ENCODE measurements around the gene TMEM181.
"Not testable (repeated sequence)": the region's sequence is repeated elsewhere in the genome, so short reads cannot be mapped to it uniquely, and the experiment has no call there.

Gene TMEM181

DNA sequence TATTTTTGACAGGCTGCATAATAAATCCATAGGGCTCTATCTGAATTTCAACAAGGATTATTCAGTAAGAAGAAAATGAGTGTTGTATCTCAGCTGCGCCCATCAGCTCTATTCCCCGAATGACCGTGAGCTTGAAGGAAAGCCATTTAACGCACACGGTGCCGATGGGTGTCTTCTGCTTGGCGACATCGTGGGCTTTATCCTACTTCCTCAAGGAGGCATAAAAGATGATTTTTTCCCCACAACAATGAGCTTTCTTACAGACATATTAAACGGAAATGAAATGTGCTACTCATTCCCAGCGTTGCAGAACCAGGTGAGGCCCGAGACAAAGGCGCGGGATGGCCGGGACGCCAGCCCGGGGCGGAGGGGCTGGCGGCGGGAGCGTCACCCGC, 83.9 kb downstream of the TMEM181 start:
- no peak for DNase-seq

GRCh38 chr6:158644231-158645063, 84.6 kb downstream of the TMEM181 start, which contains the start of gene DYNLT1:
TSS of gene DYNLT1 (minus strand) at chr6:158644743. CDS start at chr6:158644708, 35 bp downstream.
- peak; percentile 96 for DNase-seq

DNA sequence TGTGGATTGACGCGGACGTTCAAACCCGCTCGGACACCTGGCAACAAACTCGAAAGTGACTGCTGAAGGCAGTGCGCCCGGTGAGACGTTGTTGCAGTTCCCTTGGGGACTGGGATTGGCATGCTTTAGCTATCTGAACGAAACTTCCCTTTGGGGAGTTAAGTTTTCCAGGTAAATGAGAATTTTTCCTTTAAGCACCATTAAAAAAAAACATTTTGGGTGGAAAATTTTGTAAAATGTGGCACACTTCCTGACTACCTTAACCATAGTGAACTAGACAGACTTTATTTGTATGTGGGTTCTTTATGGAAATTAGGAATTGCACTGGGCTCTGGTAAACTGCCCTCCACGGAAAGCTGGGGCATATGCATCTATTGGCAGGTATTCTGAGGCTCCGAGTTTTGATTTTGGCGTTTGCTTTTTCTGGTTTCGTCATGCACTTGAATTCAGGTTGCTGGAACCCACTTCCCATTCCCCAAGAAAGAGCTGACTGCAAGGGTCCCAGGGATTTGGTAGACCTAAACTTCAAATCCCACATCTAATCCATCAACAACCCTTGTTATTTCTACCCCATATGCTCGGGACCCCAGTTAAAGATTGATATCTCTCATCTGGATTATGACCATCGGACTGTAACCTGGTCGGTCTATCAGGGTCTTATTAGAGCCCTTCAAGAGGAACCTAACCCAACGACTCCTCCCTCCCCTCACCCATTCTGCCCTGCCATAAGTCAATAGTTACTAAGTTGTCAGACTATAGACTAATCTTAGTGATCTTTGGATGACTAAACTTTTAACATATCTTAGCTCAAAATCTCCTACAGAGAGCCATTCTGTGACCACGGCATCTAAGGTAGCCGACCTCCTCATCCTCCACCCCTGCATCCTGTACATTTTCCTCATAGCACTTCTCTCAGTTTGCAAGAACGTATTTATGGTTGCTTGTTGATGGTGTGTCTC, 85.5 kb downstream of the TMEM181 start:
- DNase-seq = peak; percentile 60

- peak; percentile 62 for DNase-seq
Observed at GRCh38 chr6:158646023-158646910, 86.4 kb downstream of the TMEM181 start.

GRCh38 chr6:158647501-158647900, 87.6 kb downstream of the TMEM181 start:
- DNase-seq = no peak

- peak; percentile 62 for DNase-seq
Observed at GRCh38 chr6:158648682-158649131, 88.8 kb downstream of the TMEM181 start.

DNA sequence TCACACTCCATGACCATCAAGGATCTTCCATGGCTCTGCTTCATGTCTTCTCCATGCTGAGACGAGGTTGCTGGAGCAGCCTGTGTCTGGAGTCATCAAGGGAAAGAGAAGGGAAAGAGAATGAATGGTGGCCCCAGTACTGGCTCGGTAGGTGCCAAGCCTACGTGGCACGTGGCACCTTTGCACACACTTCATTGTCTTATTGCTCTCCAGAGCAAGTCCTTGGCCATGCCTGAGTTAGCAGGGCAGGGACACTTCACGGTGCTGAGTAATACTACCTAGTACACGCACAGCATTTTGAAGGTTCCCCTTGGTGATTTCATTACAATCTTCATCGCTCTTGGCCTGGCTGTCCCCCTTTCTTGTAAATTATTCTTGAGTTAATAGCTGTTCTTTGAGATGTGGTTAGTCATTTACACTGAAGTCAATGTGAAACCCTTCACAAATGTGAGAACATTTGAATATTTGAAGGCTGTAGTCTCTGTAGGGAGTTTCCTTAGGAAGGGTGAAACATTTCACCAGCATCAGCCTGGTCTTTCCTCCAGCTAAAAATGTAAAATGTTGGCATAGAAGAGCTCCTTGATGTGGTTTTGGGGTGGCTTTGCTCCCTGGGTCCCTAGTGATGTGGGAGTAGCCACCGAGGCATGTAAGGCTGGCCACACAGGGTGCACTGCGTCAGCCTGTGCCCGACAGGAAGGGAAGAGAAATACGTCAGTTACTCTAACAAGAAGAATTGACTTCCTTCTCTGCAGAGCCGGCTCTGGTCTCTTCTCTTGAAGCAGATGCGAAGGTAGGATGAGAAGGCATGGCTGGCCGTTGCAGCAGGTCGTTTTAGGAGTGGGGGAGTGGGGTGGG, 89.6 kb downstream of the TMEM181 start, which contains the start of gene SYTL3:
Gene SYTL3, plus strand, starts transcription at position 766 of the 855 bp plus-strand sequence. CDS start 13,215 bp downstream, outside the sequence.
- DNase-seq = peak; percentile 90

DNA sequence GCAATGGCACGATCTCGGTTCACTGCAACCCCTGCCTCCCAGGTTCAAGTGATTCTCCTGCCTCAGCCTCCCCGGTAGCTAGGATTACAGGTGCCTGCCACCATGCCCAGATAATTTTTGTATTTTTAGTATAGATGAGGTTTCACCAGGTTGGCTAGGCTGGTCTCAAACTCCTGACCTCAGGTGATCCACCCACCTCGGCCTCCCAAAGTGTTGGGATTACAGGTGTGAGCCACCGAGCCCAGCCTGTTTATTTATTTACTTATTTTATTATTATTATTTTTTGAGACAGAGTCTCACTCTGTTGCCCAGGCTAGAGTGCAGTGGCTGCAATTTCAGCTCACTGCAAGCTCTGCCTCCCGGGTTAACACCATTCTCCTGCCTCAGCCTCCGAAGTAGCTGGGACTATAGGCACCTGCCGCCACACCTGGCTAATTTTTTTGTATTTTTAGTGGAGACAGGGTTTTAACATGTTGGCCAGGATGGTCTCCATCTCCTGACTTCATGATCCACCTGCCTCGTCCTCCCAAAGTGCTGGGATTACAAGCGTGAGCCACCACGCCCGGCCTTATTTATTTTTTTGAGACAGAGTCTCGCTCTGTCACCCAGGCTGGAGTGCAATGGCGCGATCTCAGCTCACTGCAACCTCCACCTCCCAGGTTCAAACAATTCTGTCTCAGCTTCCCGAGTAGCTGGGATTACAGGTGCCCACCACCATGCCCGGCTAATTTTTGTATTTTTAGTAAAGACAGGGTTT, 92.3 kb downstream of the TMEM181 start:
- peak; percentile 24 for DNase-seq

DNA sequence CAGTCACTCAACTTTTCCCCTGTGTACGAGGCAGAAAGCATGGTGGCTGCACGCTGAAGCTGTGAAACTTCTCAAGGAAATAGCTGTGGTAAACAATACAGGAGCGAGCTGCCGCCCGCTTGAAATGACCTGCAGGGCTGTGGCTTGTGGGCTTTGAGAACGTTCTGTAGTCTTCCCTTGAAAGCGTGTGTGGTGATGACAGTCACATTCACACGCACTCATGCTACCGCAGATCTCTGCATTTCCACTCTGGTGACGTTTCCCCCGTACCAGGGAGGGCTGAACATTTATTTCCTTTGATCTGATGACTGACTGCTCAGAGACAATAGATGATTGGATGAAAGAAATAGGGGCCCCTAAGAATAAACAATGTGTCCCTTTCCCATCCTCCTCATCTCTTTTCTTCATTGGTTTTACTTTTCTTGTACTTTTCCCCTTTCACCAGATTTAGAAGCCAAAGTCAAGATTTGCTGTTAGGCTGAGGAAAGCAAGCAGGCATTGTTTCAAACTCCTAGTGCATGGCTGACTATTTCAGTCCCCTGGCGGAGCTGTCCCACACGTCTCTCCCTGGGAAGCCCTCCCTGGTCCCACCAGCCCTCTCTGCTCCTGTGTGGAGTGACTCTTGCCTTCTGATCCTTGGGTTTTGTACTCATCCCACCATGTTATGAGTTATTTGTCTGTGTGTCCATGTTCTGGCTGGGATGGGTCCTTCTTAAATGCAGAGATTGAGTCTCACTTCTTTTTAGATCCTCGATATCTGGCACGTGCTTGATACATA, 93.9 kb downstream of the TMEM181 start:
- peak; percentile 94 for DNase-seq

DNA sequence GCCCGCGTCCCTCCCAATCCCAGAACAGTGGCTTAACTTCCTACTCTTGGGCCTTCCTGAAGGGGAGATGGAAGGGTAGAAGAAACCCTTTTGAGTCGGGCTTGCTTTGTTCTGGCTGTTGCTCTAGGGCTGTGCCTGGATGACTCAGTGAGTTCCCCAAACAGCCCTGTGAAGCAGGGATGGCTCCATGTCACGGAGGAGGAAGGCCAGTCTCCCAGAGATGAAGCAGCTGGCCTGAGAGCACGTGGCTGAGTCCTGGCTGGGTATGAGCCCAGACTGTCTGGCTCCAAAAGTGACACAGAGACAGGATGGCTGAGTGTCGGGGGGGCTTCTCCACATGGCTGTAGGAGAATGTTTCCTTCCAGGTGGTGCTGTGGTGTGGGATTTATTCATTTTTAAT, 94.6 kb downstream of the TMEM181 start:
- no peak for DNase-seq

GRCh38 chr6:158654960-158655489, 95.1 kb downstream of the TMEM181 start:
- no peak for DNase-seq

DNA sequence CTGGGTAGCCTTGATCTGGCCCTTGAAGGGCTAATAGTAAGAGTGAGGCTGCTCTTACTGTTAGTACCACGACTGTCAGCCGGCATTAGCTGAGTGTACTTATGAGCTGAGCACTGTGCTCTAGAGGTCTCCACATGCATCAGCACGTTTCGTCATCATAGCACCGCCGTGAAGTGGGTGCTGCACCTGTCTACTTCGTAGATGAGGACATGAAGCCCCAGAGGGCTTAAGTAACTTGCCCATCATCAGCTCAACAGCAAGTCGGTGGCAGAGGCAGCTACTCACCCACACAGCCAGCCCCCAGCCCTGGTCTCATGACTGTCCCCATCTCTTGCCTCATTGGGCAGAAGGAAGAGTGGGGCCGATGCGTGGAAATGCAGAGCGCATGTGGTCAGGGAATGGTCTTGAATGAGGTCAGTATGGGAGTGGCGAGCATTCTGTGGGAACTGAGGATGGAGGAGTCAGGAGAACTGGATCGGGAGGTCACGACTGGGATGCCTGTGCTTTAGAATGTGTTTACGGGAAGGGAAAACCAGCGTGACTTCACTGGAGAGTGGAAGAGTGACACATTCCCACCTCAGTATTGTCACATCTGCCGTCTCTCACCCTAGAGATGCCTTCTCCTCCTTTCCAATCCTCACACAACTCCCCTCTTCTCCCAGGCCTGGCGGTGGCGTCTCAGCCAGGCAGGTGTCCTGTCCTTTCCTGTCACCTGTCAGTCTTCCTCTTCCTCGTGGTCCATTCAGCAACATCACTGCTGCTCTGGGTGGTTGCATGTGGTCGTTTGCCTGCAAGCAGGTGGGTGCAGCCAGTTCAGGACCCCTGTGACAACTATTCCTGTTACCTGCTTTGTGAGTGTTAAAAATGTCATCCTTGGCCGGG, 95.9 kb downstream of the TMEM181 start:
- DNase-seq = no peak

DNA sequence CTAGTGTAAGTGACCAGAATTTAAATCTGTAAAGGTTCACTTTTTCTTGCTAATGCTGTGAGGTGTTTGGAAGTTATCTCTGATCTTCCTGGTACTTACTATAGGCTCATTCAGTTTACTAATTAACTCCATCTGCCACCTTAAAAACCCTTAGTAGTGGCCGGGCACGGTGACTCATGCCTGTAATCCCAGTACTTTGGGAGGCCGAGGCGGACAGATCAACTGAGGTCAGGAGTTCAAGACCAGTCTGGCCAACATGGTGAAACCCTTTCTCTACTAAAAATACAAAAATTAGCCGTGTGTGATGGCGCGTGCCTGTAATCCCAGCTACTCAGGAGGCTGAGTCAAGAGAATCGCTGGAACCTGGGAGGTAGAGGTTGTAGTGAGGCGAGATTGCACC, 97.1 kb downstream of the TMEM181 start:
- DNase-seq = not testable (repeated sequence)

GRCh38 chr6:158660333-158660754, 100.5 kb downstream of the TMEM181 start:
- peak; percentile 74 for DNase-seq

DNA sequence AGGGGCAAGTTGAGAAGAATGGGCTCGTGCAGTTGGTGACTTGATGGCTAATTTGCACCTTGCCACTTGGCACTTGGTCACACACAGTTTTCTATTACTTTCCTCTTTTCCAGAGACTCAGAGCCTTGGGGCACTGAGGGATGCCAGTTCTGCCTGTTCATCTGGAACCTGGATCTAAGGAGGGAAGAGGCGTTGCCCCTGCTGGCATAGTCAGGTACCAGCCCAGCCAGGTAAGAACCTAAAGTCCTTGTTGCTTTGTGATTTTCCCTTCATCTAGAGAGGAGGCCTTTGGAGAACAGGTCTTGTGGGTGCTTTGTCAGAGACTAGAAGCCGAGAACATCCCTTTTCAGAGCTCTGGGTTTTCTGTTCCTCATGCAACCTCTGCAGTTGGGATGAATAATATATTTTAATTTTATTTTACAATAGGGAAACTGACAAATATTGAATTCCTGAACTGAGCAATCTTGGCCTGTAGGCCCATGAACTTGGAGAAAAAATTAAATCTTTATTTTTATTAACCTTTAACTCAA, 101.3 kb downstream of the TMEM181 start:
- no peak for DNase-seq

DNA sequence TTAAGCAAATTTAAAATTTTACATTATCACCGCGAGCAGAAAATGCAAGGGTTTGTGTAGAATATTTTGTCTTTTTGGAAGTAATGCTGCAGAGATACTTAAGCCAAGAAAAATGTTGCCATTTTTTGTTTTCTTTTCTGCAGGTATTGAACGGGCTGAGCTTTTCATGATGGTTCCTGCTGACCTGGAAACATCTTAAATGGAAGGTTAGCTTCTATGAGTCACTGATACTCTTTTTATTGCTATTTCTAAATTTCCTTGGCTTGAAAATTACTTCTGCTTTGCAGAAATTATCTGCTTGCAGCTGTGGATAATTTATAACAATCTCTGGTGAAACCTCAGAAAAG, 102.7 kb downstream of the TMEM181 start:
- no peak for DNase-seq

GRCh38 chr6:158662954-158663624, 103.2 kb downstream of the TMEM181 start:
- DNase-seq = peak; percentile 48

Data from activated effector memory CD4-positive, alpha-beta T cell treated with anti-CD3 and anti-CD28 coated beads, Interleukin-2, amount 50 U/mL, for 16 hours (primary cell).